ENCODE data around the gene GTF2A1.

GRCh38 chr14:81169711-81170103, 51.1 kb downstream of the GTF2A1 start:
- TF ChIP-seq, protein P1, sequence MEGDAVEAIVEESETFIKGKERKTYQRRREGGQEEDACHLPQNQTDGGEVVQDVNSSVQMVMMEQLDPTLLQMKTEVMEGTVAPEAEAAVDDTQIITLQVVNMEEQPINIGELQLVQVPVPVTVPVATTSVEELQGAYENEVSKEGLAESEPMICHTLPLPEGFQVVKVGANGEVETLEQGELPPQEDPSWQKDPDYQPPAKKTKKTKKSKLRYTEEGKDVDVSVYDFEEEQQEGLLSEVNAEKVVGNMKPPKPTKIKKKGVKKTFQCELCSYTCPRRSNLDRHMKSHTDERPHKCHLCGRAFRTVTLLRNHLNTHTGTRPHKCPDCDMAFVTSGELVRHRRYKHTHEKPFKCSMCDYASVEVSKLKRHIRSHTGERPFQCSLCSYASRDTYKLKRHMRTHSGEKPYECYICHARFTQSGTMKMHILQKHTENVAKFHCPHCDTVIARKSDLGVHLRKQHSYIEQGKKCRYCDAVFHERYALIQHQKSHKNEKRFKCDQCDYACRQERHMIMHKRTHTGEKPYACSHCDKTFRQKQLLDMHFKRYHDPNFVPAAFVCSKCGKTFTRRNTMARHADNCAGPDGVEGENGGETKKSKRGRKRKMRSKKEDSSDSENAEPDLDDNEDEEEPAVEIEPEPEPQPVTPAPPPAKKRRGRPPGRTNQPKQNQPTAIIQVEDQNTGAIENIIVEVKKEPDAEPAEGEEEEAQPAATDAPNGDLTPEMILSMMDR (conservative IDR thresholded peaks at IDR 0.05; ENCODE audit: low read length), result no peak
- no peak for TF ChIP-seq EZH2phosphoT487 (IDR thresholded peaks at IDR 0.05; ENCODE audit: borderline replicate concordance, low read depth, low read length)
